Panc1 (cell line): ENCODE data around the gene VOPP1. TPM values are rescaled to one million over a fixed set of nuclear protein-coding genes. Genes with fewer than 3 reads are reported as not detected.

Experiments
- ATAC-seq: fragments of 200-7000 bp; cut with Tn5 transposase; 2 replicates; pipeline ENCODE4 v1.9.1; 2020; ENCODE audit warnings: mild to moderate bottlenecking, moderate library complexity
- BruUV-seq: library from RNA; stranded (reverse); fragments of 400-500 nt; replicated peaks from 2 replicates; lab custom pipeline; 2021; lab: Mats Ljungman, UMichigan
- CTCF ChIA-PET: fragments of 300-600 bp; sonication (Branson Sonifier 250); formaldehyde crosslinking; loops from one replicate; lab custom pipeline; 2022; ENCODE audit warnings: antibody characterized with exemption; lab: Charles Lee
- POLR2A ChIA-PET: fragments of 300-600 bp; sonication (Branson Sonifier 250); formaldehyde crosslinking; loops from one replicate; lab custom pipeline; 2022; ENCODE audit warnings: antibody characterized with exemption; lab: Charles Lee
- DNase-seq: peaks from one replicate; pipeline ENCODE4 v3.0.0-alpha.2; 2010; ENCODE audit warnings: low read depth, low spot score
- H3K27ac ChIP-seq: 2 replicates; pipeline ENCODE4 v1.5.1; 2011; ENCODE audit warnings: mild to moderate bottlenecking, low read length, inconsistent platforms
- H3K27me3 ChIP-seq: fragments of 200-500 bp; sonication (Bioruptor generic); 2 replicates; pipeline ENCODE4 v1.6.0; 2014; ENCODE audit warnings: low read length, inconsistent platforms; ENCODE audit not compliant: control insufficient read depth, insufficient read depth
- H3K36me3 ChIP-seq: fragments of 200-500 bp; sonication (Bioruptor generic); 2 replicates; pipeline ENCODE4 v1.5.1; 2014; ENCODE audit warnings: inconsistent platforms, mild to moderate bottlenecking, low read length, moderate library complexity; ENCODE audit not compliant: control insufficient read depth, insufficient read depth
- H3K4me1 ChIP-seq: 2 replicates; pipeline ENCODE4 v1.5.1; 2011; ENCODE audit warnings: inconsistent platforms, mild to moderate bottlenecking, low read length, moderate library complexity; ENCODE audit not compliant: control insufficient read depth, insufficient read depth
- H3K4me3 ChIP-seq, 2 experiments: 2 replicates each; pipeline ENCODE4 v1.5.1; 2011 to 2012; ENCODE audit warnings: low read depth in 2 of 2, low read length in 2 of 2, mild to moderate bottlenecking in 2 of 2, inconsistent platforms in 1 of 2, moderate library complexity in 1 of 2
- H3K9me3 ChIP-seq: fragments of 200-500 bp; sonication (Bioruptor generic); 2 replicates; pipeline ENCODE4 v1.5.1; 2014; ENCODE audit warnings: low read depth, mild to moderate bottlenecking, inconsistent platforms, low read length, moderate library complexity; ENCODE audit not compliant: control insufficient read depth, insufficient read depth
- CTCF ChIP-seq: fragments of 450-650 bp; IDR thresholded peaks from 2 replicates; pipeline ENCODE4 v1.5.1; 2017; ENCODE audit warnings: mild to moderate bottlenecking
- POLR2AphosphoS5 ChIP-seq: IDR thresholded peaks from 2 replicates; pipeline ENCODE4 v1.6.1; 2012; ENCODE audit warnings: mild to moderate bottlenecking, low read depth, low read length, moderate library complexity
- REST ChIP-seq, 2 experiments: IDR thresholded peaks; 2 replicates each; pipeline ENCODE4 v1.6.1; 2011 to 2012; ENCODE audit warnings: low read depth in 2 of 2, control low read depth in 1 of 2, low read length in 1 of 2, mild to moderate bottlenecking in 1 of 2, moderate library complexity in 1 of 2; ENCODE audit not compliant: insufficient read depth in 1 of 2
- SIN3A ChIP-seq: IDR thresholded peaks from 2 replicates; pipeline ENCODE4 v1.6.1; 2012; ENCODE audit warnings: low read depth, mild to moderate bottlenecking, low read length, moderate library complexity, borderline replicate concordance; ENCODE audit not compliant: insufficient read depth
- TCF7L2 ChIP-seq: IDR thresholded peaks from 2 replicates; pipeline ENCODE4 v1.6.1; 2011; ENCODE audit warnings: mild to moderate bottlenecking, low read depth, low read length, inconsistent platforms
- in situ Hi-C: cut with HindIII; loops from 2 replicates; pipeline ENCODE4 v1.10.0; 2016; ENCODE audit warnings: low sequenced_read_pairs, low pct_unique_long_range_greater_than_20kb
- intact Hi-C: fragments of 100-400 bp; cut with micrococcal nuclease; formaldehyde crosslinking; loops from one replicate; pipeline ENCODE4 v1.10.0; 2022; ENCODE audit not compliant: unreplicated experiment
- total RNA-seq: library from RNA; stranded (reverse); gene quantifications from one replicate; pipeline ENCODE4 v1.2.1, GENCODE V29; 2021; ENCODE audit not compliant: unreplicated experiment

The VOPP1 gene
- total RNA-seq, 1 experiment from 2014 or later, result 131 TPM

GRCh38 chr7:55469721-55470120 is 102.6 kb downstream of the VOPP1 start:
- ChIA-PET CTCF (no interaction called here), POLR2A (no interaction called here)
- H3K36me3 ChIP-seq, result no peaks in the 10 kb centered on the region
- TF ChIP-seq TCF7L2 (no peak), CTCF (no peak), POLR2AphosphoS5 (no peak), SIN3A (no peak), REST (IDR thresholded peaks at IDR 0.05; ENCODE audit: insufficient read depth in 1 of 2, low read depth in 2 of 2, low read length in 1 of 2) (no peak)
- no TSS peak for BruUV-seq
- in situ Hi-C loops (no loop called here), intact Hi-C loops (no loop called here)
- H3K9me3 ChIP-seq, result peaks cover 6% of the 10 kb centered on the region; the same call in 1 of the 2 replicates
- H3K4me3 ChIP-seq, result no peak overlapping the region
- ATAC-seq, result no peak
- no peaks in the 10 kb centered on the region for H3K27me3 ChIP-seq
- H3K4me1 ChIP-seq, result no peaks in the 10 kb centered on the region
- no peak for DNase-seq
- H3K27ac ChIP-seq, result no peak overlapping the region

GRCh38 chr7:55469271-55469681 is 103.0 kb downstream of the VOPP1 start:
- no peak for ATAC-seq
- H3K27me3 ChIP-seq, result no peaks in the 10 kb centered on the region
- ChIA-PET POLR2A (no interaction called here), CTCF (no interaction called here)
- BruUV-seq, result no TSS peak
- in situ Hi-C loops (no loop called here), intact Hi-C loops (no loop called here)
- no peak overlapping the region for H3K4me3 ChIP-seq
- no peak overlapping the region for H3K27ac ChIP-seq
- H3K4me1 ChIP-seq, result no peaks in the 10 kb centered on the region
- TF ChIP-seq TCF7L2 (no peak), CTCF (no peak), SIN3A (no peak), REST (IDR thresholded peaks at IDR 0.05; ENCODE audit: insufficient read depth in 1 of 2, low read depth in 2 of 2, low read length in 1 of 2) (no peak), POLR2AphosphoS5 (no peak)
- DNase-seq, result no peak
- peaks cover 6% of the 10 kb centered on the region; the same call in 1 of the 2 replicates for H3K9me3 ChIP-seq
- H3K36me3 ChIP-seq, result no peaks in the 10 kb centered on the region
